GM13977 (cell line): Measurements from ENCODE around the gene B3GALNT2.
"Not testable (repeated sequence)": the region's sequence is repeated elsewhere in the genome, so short reads cannot be mapped to it uniquely, and the experiment has no call there.

ENCODE experiments used
- DNase-seq: peaks from one replicate; pipeline ENCODE4 v3.0.0; 2012; ENCODE audit warnings: low spot score
- in situ Hi-C: fragments of 300-500 bp; cut with MboI; formaldehyde crosslinking; loops from one replicate; pipeline ENCODE4 v1.12.0; 2022; ENCODE audit warnings: low sequenced_read_pairs, low pct_unique_long_range_greater_than_20kb, mixed read lengths, inconsistent platforms; ENCODE audit not compliant: unreplicated experiment
- TF ChIP-seq, protein P1 (sequence below): IDR thresholded peaks from 2 replicates; pipeline ENCODE4 v1.5.1; 2012; ENCODE audit warnings: mild to moderate bottlenecking, control low read depth; ENCODE audit not compliant: insufficient read depth; ENCODE audit errors: extremely low read depth, missing control alignments

The B3GALNT2 gene

DNA sequence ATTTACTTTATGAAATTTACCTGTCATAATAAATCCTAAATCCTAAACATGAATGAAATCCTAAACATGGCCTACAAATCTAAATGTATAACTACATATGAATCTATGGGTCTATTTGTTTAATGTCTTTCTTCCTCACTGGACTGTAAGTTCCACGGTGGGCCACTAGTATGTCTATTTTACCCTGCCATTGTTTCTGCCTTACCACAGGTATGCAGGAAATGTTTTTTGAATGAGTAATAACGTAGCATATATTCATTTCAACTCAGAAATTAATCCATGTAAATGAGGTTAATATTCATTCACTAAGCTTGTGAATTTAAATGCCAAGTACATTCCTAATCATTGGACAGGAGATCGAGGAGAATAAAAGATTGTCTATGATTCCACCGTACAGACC lies 35.3 kb downstream of the B3GALNT2 start:
- TF ChIP-seq, protein P1, sequence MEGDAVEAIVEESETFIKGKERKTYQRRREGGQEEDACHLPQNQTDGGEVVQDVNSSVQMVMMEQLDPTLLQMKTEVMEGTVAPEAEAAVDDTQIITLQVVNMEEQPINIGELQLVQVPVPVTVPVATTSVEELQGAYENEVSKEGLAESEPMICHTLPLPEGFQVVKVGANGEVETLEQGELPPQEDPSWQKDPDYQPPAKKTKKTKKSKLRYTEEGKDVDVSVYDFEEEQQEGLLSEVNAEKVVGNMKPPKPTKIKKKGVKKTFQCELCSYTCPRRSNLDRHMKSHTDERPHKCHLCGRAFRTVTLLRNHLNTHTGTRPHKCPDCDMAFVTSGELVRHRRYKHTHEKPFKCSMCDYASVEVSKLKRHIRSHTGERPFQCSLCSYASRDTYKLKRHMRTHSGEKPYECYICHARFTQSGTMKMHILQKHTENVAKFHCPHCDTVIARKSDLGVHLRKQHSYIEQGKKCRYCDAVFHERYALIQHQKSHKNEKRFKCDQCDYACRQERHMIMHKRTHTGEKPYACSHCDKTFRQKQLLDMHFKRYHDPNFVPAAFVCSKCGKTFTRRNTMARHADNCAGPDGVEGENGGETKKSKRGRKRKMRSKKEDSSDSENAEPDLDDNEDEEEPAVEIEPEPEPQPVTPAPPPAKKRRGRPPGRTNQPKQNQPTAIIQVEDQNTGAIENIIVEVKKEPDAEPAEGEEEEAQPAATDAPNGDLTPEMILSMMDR, result no peak
- in situ Hi-C loops, result no loop called here
- DNase-seq, result no peak

DNA sequence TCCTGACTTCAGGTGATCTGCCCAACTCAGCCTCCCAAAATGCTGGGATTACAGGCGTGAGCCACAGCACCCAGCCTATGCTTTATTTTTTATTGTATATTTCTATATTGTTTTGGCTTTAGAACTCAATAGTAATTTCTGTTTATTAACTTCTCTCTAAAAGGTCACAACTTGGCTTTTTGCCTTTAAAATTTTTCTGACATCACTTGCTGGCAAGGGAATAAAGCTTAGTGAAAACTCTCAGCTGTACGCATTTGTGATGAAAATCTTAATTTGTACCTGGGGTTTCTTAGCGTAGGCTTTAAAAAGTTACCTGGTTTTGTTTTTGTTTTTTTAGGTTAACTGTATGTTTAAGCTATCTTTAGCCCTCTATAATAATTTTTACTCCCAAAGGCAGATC lies 36.2 kb downstream of the B3GALNT2 start:
- TF ChIP-seq, protein P1, result no peak
- no peak for DNase-seq
- in situ Hi-C loops, result no loop called here

DNA sequence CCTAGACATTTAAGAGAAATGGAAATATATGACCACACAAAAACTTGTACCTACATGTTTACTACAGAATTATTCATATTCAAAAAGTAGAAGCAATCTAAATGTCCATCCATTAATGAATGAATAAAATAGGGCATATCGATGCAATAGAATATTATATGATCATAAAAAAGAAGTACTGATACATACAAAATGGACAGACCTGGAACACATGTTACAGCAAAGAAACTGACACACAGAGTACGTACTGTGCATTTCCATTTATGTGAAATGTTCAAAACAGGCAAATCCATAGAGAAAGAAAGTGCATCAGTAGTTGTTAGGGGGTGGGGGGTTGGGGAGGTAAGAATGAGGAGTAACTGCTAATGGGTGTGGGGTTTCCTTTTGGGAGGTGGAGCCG lies 39.2 kb downstream of the B3GALNT2 start:
- TF ChIP-seq, protein P1, result no peak
- in situ Hi-C loops, result no loop called here
- DNase-seq, result no peak

DNA sequence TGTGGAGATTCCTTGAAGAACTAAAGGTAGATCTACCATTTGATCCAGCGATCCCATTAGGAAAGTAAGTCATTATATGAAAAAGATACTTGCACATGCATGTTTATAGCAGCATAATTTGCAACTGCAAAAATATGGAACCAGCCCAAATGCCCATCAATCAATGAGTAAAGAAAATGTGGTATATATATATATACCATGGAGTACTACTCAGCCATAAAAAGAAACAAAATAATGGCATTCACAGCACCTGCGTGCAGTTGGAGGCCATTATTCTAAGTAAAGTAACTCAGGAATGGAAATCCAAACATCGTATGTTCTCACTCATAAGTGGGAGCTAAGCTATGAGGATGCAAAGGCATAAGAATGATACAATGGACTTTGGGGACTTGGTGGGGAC lies 41.4 kb downstream of the B3GALNT2 start:
- DNase-seq, in situ Hi-C loops: not testable (repeated sequence)

DNA sequence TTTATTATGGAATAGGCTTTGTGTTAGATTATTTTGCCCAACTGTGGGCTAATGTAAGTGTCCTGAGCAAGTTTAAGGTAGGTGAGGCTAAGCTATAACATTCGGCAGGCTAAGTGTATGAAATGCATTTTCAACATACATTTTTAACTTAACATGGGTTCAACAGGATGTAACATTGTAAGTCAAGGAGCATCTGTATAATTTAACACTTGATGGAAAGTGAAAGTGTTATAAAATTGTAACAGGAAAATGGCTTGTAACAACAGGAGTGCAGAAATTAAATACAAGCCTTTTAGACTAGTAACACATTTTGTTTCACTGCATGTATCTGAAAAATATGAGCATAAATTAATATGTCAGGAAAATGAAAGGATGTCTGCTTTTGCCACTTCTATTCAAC lies 42.3 kb downstream of the B3GALNT2 start:
- TF ChIP-seq, protein P1, result no peak
- in situ Hi-C loops, result no loop called here
- no peak for DNase-seq

DNA sequence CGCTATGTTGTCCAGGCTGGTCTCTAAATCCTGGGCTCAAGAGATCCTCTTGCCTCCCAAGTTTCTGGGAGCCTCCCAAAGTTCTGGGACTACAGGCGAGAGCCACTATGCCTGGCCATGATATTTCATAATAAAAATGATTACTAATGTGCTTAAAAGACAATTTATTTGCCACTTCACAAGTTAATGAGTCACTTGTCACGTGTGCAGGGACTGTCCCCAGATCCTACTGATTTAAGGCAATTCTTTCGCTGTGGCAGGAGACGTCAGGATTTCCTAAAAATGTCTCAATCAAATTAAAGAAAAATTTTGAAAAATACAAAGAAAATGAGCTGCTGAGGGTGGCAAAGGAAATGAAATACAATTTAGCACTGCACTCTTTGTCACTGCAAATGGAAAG lies 43.5 kb downstream of the B3GALNT2 start:
- TF ChIP-seq, protein P1, result no peak
- DNase-seq, result no peak
- in situ Hi-C loops, result no loop called here

DNA sequence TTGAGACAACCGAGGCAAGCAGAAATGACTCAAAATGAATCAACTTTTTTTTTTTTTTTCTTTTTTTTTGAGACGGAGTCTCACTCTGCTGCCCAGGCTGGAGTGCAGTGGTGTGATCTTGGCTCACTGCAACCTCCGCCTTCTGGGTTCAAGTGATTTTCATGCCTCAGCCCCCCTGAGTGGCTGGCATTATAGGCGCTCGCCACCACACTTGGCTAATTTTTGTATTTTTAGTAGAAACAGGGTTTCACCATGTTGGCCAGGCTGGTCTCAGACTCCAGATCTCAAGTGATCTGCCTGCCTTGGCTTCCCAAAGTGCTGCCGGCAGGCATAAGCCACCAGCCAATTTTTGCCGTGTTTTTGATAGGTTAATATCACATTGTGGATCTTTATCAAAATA lies 46.4 kb downstream of the B3GALNT2 start:
- in situ Hi-C loops, DNase-seq: not testable (repeated sequence)

DNA sequence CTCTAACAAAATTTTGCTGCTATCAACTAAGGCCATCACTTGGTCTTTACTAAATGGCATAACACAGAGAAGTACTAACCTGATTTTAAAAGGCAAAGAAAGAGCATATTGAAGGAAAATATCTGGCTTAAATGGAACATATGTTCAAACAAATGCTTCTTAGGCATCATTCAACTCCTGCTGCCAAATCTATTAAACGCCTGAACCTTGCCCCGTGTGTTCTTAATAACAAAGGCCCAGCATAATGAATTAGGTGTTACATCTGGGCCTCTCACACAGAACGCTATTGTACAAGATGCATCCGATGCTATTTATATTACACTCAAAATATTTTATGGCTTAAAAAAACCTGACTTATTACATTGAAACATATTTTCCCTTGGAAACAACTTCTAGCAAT lies 48.4 kb downstream of the B3GALNT2 start:
- DNase-seq, result no peak
- TF ChIP-seq, protein P1, result no peak

More for the DNA sequence above, 48.4 kb downstream of the B3GALNT2 start:
- in situ Hi-C loops, result no loop called here
